Subcutaneous abdominal adipose tissue (tissue), 5 donors: ENCODE measurements around the gene BTNL8.
A peak's percentile ranks its signal among the peaks of the same experiment; 100 is the strongest.
"Not testable (repeated sequence)": the region's sequence is repeated elsewhere in the genome, so short reads cannot be mapped to it uniquely, and the experiment has no call there.

Source experiments
- H3K27ac ChIP-seq: one replicate; pipeline ENCODE4 v1.7.0; 2013; ENCODE audit warnings: low read depth, mild to moderate bottlenecking, inconsistent platforms, low read length, moderate library complexity
- H3K27me3 ChIP-seq, 5 donors: one replicate each; pipeline ENCODE4 v1.7.0; 2013; ENCODE audit warnings: low read length in 5 of 5, inconsistent platforms in 1 of 5; ENCODE audit not compliant: control insufficient read depth in 5 of 5, insufficient read depth in 4 of 5
- H3K36me3 ChIP-seq, 5 donors: one replicate each; pipeline ENCODE4 v1.7.0; 2013; ENCODE audit warnings: low read length in 5 of 5; ENCODE audit not compliant: control insufficient read depth in 5 of 5, insufficient read depth in 5 of 5
- H3K4me1 ChIP-seq, 5 donors: one replicate each; pipeline ENCODE4 v1.7.0; 2013; ENCODE audit warnings: low read length in 5 of 5, mild to moderate bottlenecking in 3 of 5, moderate library complexity in 1 of 5; ENCODE audit not compliant: control insufficient read depth in 5 of 5, insufficient read depth in 5 of 5
- H3K4me3 ChIP-seq, 5 donors: one replicate each; pipeline ENCODE4 v1.7.0; 2013; ENCODE audit warnings: low read length in 5 of 5, low read depth in 1 of 5
- H3K9ac ChIP-seq, 5 donors: one replicate each; pipeline ENCODE4 v1.7.0; 2013; ENCODE audit warnings: low read length in 5 of 5, mild to moderate bottlenecking in 4 of 5, moderate library complexity in 3 of 5
- H3K9me3 ChIP-seq, 5 donors: one replicate each; pipeline ENCODE4 v1.7.0; 2013; ENCODE audit warnings: low read length in 5 of 5; ENCODE audit not compliant: control insufficient read depth in 5 of 5
- donor health status: healthy.
- donor health status: healthy.
- donor health status: healthy.
- donor health status: healthy.
- donor health status: healthy.

Gene BTNL8

DNA sequence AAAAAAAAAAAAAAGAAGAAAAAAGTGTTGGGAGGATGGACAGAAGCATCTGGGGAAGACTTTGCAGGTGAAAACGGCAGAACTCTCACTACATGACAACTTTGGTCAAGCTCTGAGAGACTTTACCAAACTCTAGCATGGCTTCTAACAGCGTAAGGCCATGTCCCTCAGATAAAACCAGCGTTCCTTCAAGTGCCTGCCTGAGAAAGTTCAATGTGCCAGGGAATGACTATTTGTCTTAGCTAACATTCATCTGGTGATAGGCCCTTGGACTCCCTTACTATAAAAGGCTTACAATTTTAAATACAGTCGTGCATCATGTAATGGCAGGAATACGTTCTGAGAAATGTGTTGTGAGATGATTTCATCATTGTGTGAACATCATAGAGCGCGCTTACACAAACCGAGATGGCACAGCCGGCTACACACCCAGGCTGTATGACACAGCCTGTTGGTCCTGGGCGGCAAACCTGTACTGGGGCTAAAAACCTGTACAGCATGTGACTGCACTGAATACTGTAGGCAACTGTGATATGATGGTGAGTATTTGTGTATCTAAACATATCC lies 23.0 kb upstream of the BTNL8 start:
- peaks cover 0 to 5% (median 0%) of the 10 kb centered on the region in 5 donors for H3K4me1 ChIP-seq
- no peak overlapping the region for H3K27ac ChIP-seq
- H3K9ac ChIP-seq = no peak overlapping the region
- peaks cover 0 to 4% (median 0%) of the 10 kb centered on the region in 5 donors for H3K9me3 ChIP-seq
- no peaks in the 10 kb centered on the region for H3K36me3 ChIP-seq
- no peaks in the 10 kb centered on the region for H3K27me3 ChIP-seq
- H3K4me3 ChIP-seq = no peak overlapping the region

DNA sequence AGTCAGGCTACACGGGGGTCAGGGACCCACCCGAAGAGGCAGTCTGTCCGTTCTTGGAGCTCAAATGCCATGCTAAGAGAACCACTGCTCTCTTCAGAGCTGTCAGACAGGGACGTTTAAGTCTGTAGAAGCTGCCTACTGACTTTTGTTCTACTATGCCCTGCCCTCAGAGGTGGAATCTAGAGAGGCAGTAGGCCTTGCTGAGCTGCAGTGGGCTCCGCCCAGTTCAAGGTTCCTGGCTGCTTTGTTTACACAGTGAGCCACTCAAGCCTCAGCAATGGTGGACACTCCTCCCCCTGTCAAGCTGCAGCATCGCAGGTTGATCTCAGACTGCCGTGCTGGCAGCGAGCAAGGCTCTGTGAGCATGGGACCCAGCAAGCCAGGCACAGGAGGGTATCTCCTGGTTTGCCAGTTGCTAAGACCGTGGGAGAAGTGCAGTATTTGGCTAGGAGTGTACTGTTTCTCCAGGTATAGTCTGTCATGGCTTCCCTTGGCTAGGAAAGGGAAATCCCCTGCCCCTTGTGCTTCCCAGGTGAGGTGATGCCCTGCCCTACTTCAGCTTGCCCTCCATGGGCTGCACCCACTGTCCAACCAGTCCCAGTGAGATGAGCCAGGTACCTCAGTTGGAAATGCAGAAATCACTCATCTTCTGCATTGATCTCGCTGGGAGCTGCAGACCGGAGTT lies 13.0 kb upstream of the BTNL8 start:
- H3K27ac ChIP-seq, H3K4me1 ChIP-seq, H3K9ac ChIP-seq, H3K9me3 ChIP-seq, H3K36me3 ChIP-seq, H3K27me3 ChIP-seq, H3K4me3 ChIP-seq: not testable (repeated sequence)

DNA sequence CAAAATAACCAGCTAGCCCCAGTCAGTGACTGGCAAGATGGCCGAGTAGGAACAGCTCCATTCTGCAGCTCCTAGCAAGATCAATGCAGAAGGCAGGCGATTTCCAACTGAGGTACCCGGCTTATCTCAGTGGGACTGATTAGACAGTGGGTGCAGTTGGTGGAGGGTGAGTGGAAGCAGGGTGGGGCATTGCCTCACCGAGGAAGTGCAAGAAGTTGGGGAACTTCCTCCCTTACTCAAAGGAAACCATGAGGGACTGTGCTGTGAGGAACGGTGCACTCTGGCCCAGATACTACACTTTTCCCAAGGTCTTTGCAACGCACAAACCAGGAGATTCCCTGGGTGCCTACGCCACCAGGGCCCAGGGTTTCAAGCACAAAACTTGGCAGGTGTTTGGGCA lies 9.6 kb upstream of the BTNL8 start:
- Histone ChIP-seq H3K36me3 (no peaks in the 10 kb centered on the region), H3K9ac (no peak overlapping the region), H3K27me3 (peaks cover 0 to 6% (median 2%) of the 10 kb centered on the region in 5 donors), H3K4me1 (no peaks in the 10 kb centered on the region), H3K9me3 (no peaks in the 10 kb centered on the region), H3K27ac (no peak overlapping the region), H3K4me3 (no peak overlapping the region)

DNA sequence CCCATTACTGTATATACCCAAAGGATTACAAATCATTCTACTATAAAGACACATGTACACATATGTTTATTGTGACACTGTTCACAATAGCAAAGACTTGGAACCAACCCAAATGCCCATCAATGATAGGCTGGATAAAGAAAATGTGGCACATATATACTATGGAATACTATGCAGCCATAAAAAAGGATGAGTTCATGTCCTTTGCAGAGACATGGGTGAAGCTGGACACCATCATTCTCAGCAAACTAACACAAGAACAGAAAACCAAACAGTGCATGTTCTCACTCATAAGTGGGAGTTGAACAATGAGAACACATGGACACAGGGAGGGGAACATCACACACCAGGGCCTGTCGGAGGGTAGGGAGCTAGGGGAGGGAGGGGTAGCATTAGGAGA lies 3.6 kb upstream of the BTNL8 start:
- not testable (repeated sequence) for H3K4me3 ChIP-seq, H3K27ac ChIP-seq, H3K4me1 ChIP-seq, H3K36me3 ChIP-seq, H3K9me3 ChIP-seq, H3K9ac ChIP-seq, H3K27me3 ChIP-seq

DNA sequence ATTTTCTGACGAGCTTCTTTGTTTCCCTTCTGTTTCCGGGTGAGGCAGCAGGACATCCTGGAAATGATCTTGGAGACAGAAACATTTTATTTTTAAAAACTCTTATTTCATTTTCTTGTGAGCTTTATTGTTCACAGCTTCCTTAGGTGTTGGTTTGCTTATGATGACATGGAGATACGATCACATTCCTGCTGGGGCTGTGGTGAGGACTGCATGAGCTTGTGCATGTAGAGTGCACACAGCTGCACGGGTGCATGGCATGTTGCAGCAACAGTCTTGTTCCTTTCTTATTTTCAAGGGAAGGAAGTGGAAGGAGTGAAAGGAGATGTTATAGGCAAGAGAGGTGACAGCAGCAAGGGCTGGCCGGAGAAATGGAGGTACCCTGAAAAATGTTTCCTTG lies 1.2 kb downstream of the BTNL8 start:
- H3K36me3 ChIP-seq = no peaks in the 10 kb centered on the region
- peak overlapping the region in 1 of 5 donors; percentile 22 for H3K4me3 ChIP-seq
- H3K4me1 ChIP-seq = peaks cover 0 to 7% (median 0%) of the 10 kb centered on the region in 5 donors
- peaks cover 0 to 4% (median 0%) of the 10 kb centered on the region in 5 donors for H3K9me3 ChIP-seq
- no peak overlapping the region for H3K27ac ChIP-seq
- no peak overlapping the region for H3K9ac ChIP-seq
- no peaks in the 10 kb centered on the region for H3K27me3 ChIP-seq

- Histone ChIP-seq H3K4me3 (no peak overlapping the region), H3K9me3 (peaks cover 0 to 4% (median 0%) of the 10 kb centered on the region in 5 donors), H3K36me3 (no peaks in the 10 kb centered on the region), H3K27ac (no peak overlapping the region), H3K27me3 (no peaks in the 10 kb centered on the region), H3K9ac (no peak overlapping the region), H3K4me1 (peaks cover 0 to 7% (median 0%) of the 10 kb centered on the region in 5 donors)
These were observed 2.5 kb downstream of the BTNL8 start for GRCh38 chr5:180901319-180902009.

DNA sequence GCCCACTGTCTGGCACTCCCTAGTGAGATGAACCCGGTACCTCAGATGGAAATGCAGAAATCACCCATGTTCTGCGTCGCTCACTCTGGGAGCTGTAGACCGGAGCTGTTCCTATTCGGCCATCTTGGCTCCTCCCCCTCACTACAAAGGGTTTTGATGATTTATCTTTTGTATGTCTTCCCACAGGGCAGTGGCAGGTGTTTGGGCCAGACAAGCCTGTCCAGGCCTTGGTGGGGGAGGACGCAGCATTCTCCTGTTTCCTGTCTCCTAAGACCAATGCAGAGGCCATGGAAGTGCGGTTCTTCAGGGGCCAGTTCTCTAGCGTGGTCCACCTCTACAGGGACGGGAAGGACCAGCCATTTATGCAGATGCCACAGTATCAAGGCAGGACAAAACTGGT lies 9.4 kb downstream of the BTNL8 start:
- Histone ChIP-seq H3K4me1 (peaks cover 0 to 9% (median 0%) of the 10 kb centered on the region in 5 donors), H3K27me3 (peaks cover 0 to 5% (median 0%) of the 10 kb centered on the region in 5 donors), H3K27ac (no peak overlapping the region), H3K9ac (no peak overlapping the region), H3K4me3 (no peak overlapping the region), H3K9me3 (no peaks in the 10 kb centered on the region), H3K36me3 (no peaks in the 10 kb centered on the region)

- H3K36me3 ChIP-seq = no peaks in the 10 kb centered on the region
- H3K4me3 ChIP-seq = peak overlapping the region in 1 of 5 donors; percentile 3
- no peaks in the 10 kb centered on the region for H3K9me3 ChIP-seq
- no peak overlapping the region for H3K27ac ChIP-seq
- H3K9ac ChIP-seq = no peak overlapping the region
- peaks cover 0 to 5% (median 0%) of the 10 kb centered on the region in 5 donors for H3K27me3 ChIP-seq
- H3K4me1 ChIP-seq = peaks cover 0 to 9% (median 0%) of the 10 kb centered on the region in 5 donors
These were observed 10.2 kb downstream of the BTNL8 start for GRCh38 chr5:180908998-180909731.

DNA sequence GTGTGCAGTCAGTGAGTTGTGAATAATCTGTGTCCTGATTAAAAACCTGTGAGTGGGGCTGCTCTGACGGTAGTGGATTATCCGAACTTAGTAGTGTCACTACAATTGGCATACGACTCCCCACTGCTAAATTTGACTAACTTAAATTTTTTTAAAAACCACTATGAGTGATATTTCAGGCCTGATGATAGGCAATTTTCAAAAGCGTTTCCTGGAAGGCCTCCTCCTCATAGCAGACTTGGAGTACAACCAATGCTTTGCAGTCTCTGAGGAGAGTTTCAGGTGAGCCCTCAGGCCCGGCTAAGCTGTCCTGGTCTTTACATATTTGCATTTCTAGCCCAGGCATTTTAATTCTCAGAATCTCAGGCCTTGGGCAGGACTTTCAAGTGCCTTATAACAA lies 10.8 kb downstream of the BTNL8 start:
- Histone ChIP-seq H3K4me1 (peaks cover 0 to 9% (median 0%) of the 10 kb centered on the region in 5 donors), H3K27ac (no peak overlapping the region), H3K27me3 (peaks cover 0 to 5% (median 0%) of the 10 kb centered on the region in 5 donors)

More for the DNA sequence above, 10.8 kb downstream of the BTNL8 start:
- Histone ChIP-seq H3K36me3 (no peaks in the 10 kb centered on the region), H3K4me3 (peak overlapping the region in 1 of 5 donors; percentile 3), H3K9ac (no peak overlapping the region), H3K9me3 (no peaks in the 10 kb centered on the region)
